Activated B cell treated with CpG ODN at 0.5 μM for 24 hours (primary cell): ENCODE results near the gene POLR2M. TPM values are rescaled to one million over a fixed set of nuclear protein-coding genes. Genes with fewer than 3 reads are reported as not detected.

ENCODE experiments used
- ATAC-seq: fragments of 200-7000 bp; cut with Tn5 transposase; one replicate; pipeline ENCODE4 v1.10.0; 2021; ENCODE audit warnings: low read depth, mild to moderate bottlenecking, moderate library complexity
- CTCF ChIA-PET: fragments of 350-600 bp; sonication (Branson Sonifier 250); formaldehyde crosslinking; loops from one replicate; lab custom pipeline; 2021; ENCODE audit warnings: antibody characterized with exemption; lab: Charles Lee
- POLR2A ChIA-PET: fragments of 350-600 bp; sonication (Branson Sonifier 250); formaldehyde crosslinking; loops from one replicate; lab custom pipeline; 2021; ENCODE audit warnings: antibody characterized with exemption; lab: Charles Lee
- DNase-seq: peaks from one replicate; pipeline ENCODE4 v3.0.0; 2022
- H3K27ac Mint-ChIP-seq: one replicate; pipeline ENCODE4 v1.8.0; 2020; ENCODE audit warnings: mixed read lengths
- H3K27me3 Mint-ChIP-seq: one replicate; pipeline ENCODE4 v1.8.0; 2021; ENCODE audit warnings: mixed read lengths
- H3K36me3 Mint-ChIP-seq: one replicate; pipeline ENCODE4 v1.8.0; 2021; ENCODE audit warnings: low read depth, mixed read lengths
- H3K4me1 Mint-ChIP-seq: one replicate; pipeline ENCODE4 v1.8.0; 2021; ENCODE audit warnings: mixed read lengths
- H3K4me3 Mint-ChIP-seq: one replicate; pipeline ENCODE4 v1.8.0; 2020; ENCODE audit warnings: mild to moderate bottlenecking, mixed read lengths
- H3K9me3 Mint-ChIP-seq: one replicate; pipeline ENCODE4 v1.8.0; 2020; ENCODE audit warnings: mixed read lengths
- CTCF ChIP-seq: fragments of 200-600 bp; IDR thresholded peaks from one replicate; pipeline ENCODE4 v1.8.0; 2022; ENCODE audit warnings: antibody characterized with exemption, mild to moderate bottlenecking
- intact Hi-C: fragments of 100-400 bp; cut with micrococcal nuclease; formaldehyde crosslinking; loops from one replicate; pipeline ENCODE4 v1.15.1; 2024
- total RNA-seq: library from RNA; stranded (reverse); gene quantifications from 2 replicates; pipeline ENCODE4 v1.2.3, GENCODE V29; 2022

POLR2M gene
- total RNA-seq, 1 donor from 2014 or later: 65.2 TPM

DNA sequence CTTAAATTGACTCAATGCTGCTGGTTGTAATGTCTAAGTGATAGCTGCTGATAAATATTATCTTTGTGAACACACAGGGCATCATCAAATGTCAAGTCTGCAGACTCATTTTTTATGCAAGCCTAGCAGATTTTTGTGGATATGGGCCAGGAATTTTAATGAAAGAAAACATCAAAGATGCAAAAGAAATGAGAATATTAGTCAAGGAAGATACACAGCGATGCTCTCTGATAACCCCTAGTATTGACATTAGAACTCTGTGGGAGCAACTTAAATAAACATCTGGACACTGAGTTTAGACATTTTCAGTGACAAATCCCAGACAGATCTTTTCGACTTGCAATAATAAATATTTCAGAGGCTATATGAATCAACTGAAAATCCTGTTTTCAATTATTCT lies 28.3 kb downstream of the POLR2M start:
- H3K4me3 Mint-ChIP-seq: no peak overlapping the region
- CTCF ChIA-PET: interaction anchor here (2.4 kb wide), 1 partner anchor 28 kb away, joined by 5 read pairs; the partner anchor contains the start of gene POLR2M
- no peak for TF ChIP-seq CTCF
- intact Hi-C loops: no loop called here
- no peaks in the 10 kb centered on the region for H3K9me3 Mint-ChIP-seq
- no peaks in the 10 kb centered on the region for H3K36me3 Mint-ChIP-seq
- H3K27me3 Mint-ChIP-seq: no peaks in the 10 kb centered on the region
- no peak for ATAC-seq
- no peaks in the 10 kb centered on the region for H3K4me1 Mint-ChIP-seq
- H3K27ac Mint-ChIP-seq: no peak overlapping the region
- POLR2A ChIA-PET: no interaction called here
- DNase-seq: no peak

- Mint-ChIP-seq H3K27me3 (no peaks in the 10 kb centered on the region), H3K27ac (no peak overlapping the region), H3K4me1 (no peaks in the 10 kb centered on the region), H3K4me3 (no peak overlapping the region), H3K36me3 (no peaks in the 10 kb centered on the region), H3K9me3 (no peaks in the 10 kb centered on the region)
- POLR2A ChIA-PET: no interaction called here
- no peak for ATAC-seq
- CTCF ChIA-PET: interaction anchor here (2.4 kb wide), 1 partner anchor 29 kb away, joined by 5 read pairs; the partner anchor contains the start of gene POLR2M
- DNase-seq: no peak
- no peak for TF ChIP-seq CTCF
- intact Hi-C loops: no loop called here
Measured at GRCh38 chr15:57735431-57735830, 28.9 kb downstream of the POLR2M start.

DNA sequence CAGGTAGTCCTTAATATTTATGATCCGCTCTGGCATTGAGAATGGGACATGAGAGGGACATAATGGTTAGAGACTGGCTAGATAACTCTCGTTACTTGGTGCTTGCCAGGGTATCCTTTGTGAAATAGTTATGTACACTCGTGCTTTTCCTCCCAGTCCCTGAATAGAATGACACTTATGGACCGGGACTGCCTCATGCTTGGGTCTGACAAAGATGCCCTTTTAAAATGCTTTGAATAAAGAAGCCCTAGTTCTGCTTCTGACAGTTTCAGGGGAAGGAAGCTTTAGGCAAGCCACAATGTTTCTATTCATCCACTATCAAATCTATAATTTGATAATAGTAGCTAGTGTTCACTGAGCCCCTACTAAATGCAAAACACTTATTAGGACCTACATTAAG lies 29.4 kb downstream of the POLR2M start:
- DNase-seq (no peak), ATAC-seq (no peak)
- POLR2A ChIA-PET: no interaction called here
- H3K9me3 Mint-ChIP-seq: no peaks in the 10 kb centered on the region
- H3K4me3 Mint-ChIP-seq: no peak overlapping the region
- no peaks in the 10 kb centered on the region for H3K27me3 Mint-ChIP-seq
- intact Hi-C loops: no loop called here
- H3K36me3 Mint-ChIP-seq: no peaks in the 10 kb centered on the region
- H3K27ac Mint-ChIP-seq: no peak overlapping the region
- TF ChIP-seq CTCF: no peak
- CTCF ChIA-PET: interaction anchor here (2.4 kb wide), 1 partner anchor 29 kb away, joined by 5 read pairs; the partner anchor contains the start of gene POLR2M
- no peaks in the 10 kb centered on the region for H3K4me1 Mint-ChIP-seq

- POLR2A ChIA-PET: no interaction called here
- Mint-ChIP-seq H3K27ac (no peak overlapping the region), H3K36me3 (no peaks in the 10 kb centered on the region), H3K4me3 (no peak overlapping the region), H3K9me3 (no peaks in the 10 kb centered on the region), H3K27me3 (no peaks in the 10 kb centered on the region), H3K4me1 (no peaks in the 10 kb centered on the region)
- no peak for TF ChIP-seq CTCF
- intact Hi-C loops: no loop called here
- DNase-seq (no peak), ATAC-seq (no peak)
- CTCF ChIA-PET: no interaction called here
Measured at GRCh38 chr15:57736591-57736990, 30.1 kb downstream of the POLR2M start.

- no peak for TF ChIP-seq CTCF
- ChIA-PET CTCF (no interaction called here), POLR2A (no interaction called here)
- intact Hi-C loops: no loop called here
- no peaks in the 10 kb centered on the region for H3K27me3 Mint-ChIP-seq
- no peak for ATAC-seq
- no peaks in the 10 kb centered on the region for H3K9me3 Mint-ChIP-seq
- no peaks in the 10 kb centered on the region for H3K36me3 Mint-ChIP-seq
- H3K4me1 Mint-ChIP-seq: no peaks in the 10 kb centered on the region
- H3K4me3 Mint-ChIP-seq: no peak overlapping the region
- no peak for DNase-seq
- H3K27ac Mint-ChIP-seq: no peak overlapping the region
Measured at GRCh38 chr15:57738734-57739237, 32.3 kb downstream of the POLR2M start.
